Astrocyte of the spinal cord (primary cell): ENCODE measurements around the gene TOX2.

ENCODE experiments used
- DNase-seq: peaks from one replicate; pipeline ENCODE4 v3.0.0; 2011; ENCODE audit warnings: low read depth, low spot score
- H3K4me3 ChIP-seq: 2 replicates; pipeline ENCODE4 v1.5.1; 2011; ENCODE audit warnings: low read depth, mild to moderate bottlenecking, low read length, moderate library complexity
- CTCF ChIP-seq: IDR thresholded peaks from 2 replicates; pipeline ENCODE4 v1.5.1; 2012; ENCODE audit warnings: low read depth, mild to moderate bottlenecking, low read length, inconsistent platforms
- in situ Hi-C: cut with HindIII; loops from 2 replicates; pipeline ENCODE4 v1.10.0; 2017; ENCODE audit warnings: low sequenced_read_pairs

TOX2 gene

DNA sequence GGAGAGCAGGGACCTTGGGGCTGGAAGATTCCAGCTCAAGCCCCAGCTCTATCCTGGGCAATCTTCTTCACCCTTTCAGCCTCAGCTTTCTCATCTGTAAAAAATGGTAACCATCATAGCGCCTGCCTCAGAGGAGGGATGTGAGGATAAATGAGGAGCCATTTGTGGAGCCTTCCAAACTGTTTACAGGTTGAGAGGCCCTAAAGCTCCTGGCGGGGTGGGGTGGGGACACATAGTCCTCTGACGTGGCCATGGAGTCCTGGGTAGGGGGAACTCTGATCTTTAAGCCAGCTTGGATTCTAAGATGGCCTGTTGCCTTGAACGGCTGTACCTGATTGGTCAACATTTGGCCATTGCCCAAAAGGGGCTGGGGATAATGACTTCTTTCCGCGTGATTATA lies 111.1 kb downstream of the TOX2 start:
- no peak for TF ChIP-seq CTCF
- DNase-seq: no peak
- no peak overlapping the region for H3K4me3 ChIP-seq
- in situ Hi-C loops: no loop called here

DNA sequence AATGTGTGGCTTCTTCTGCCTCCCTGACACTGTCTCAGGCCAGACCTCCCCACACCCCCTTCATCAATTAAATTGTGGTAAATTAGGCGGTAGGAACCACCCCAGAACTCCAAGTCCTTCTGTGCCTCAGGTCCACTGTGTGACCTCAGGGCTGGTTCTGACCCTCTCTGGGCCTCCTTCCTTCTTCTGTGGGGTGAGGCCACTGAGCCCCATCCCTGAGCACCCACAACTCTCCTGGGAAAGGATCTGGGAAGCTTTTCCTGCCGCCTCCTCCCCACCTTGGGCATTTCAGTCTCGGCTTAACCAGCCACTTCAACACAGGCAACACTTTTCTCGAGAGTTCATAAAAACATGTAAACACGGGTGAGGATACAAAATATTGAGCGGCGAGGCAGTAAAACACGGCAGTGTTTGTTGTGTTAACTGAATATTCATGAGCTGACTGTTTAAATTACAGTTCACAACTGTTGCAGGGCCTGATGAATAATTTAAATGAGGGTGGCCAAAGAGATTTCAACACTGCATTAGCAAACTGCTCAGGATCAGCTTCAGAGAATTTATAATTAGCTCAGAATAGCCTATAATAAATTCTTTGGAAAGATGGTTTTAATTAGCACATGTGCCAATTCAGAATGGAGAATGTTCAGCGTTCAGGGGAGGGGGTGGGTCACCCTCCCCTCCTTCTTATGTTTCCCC lies 112.1 kb downstream of the TOX2 start:
- H3K4me3 ChIP-seq: no peak overlapping the region
- TF ChIP-seq CTCF: no peak
- DNase-seq: no peak
- in situ Hi-C loops: no loop called here

GRCh38 chr20:44027343-44028002 lies 112.8 kb downstream of the TOX2 start:
- no peak for DNase-seq
- no peak overlapping the region for H3K4me3 ChIP-seq
- in situ Hi-C loops: no loop called here
- TF ChIP-seq CTCF: no peak

- in situ Hi-C loops: no loop called here
- H3K4me3 ChIP-seq: no peak overlapping the region
- no peak for DNase-seq
- no peak for TF ChIP-seq CTCF
These were observed 113.5 kb downstream of the TOX2 start for GRCh38 chr20:44028003-44028730.

DNA sequence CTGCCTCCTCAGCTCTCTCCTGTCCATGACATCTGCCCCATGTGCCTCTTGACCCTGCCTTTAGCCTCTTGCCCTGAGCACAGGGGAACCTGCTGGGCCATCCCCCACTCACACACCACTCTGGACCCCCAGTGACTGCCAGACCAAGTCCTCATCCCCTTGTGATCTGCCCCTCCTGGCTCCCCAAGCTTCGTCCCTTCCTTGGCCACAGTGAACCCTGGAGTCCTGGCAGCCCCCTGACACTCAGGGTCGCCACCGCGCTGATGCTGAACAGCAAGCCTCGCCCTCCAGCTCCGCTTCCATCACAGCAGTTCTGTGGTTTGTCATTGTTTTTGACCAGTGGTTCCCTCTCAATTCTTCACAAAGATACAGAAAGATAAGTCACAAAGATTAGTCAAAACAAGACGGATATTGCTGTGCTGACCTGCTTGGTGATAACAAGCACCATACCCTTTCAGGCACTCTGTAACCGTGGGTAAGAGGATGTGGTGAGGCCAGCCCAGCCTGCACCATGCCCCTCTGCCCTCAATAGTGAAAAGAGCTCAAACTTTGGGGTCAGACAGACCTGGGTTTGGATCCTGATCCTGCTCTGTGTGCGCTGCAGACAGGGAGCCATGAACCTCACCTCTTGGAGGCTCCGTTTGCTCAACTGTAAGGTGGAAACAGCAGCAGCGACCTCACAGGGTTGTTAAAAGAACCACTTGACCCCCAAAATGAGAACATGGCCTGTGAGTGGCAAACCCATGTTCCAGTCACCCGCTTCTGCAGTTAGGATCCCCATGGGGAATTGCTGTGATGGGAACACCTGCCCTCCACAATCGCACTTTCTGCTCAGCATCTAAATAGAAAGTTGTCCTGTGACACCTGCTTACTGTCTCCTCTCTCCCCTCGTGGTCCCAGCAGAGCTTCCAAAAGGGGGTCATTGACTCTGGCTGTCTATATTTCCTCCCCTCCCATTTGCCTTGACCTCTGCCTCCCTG lies 114.5 kb downstream of the TOX2 start:
- in situ Hi-C loops: no loop called here
- no peak for DNase-seq
- H3K4me3 ChIP-seq: no peak overlapping the region
- no peak for TF ChIP-seq CTCF

DNA sequence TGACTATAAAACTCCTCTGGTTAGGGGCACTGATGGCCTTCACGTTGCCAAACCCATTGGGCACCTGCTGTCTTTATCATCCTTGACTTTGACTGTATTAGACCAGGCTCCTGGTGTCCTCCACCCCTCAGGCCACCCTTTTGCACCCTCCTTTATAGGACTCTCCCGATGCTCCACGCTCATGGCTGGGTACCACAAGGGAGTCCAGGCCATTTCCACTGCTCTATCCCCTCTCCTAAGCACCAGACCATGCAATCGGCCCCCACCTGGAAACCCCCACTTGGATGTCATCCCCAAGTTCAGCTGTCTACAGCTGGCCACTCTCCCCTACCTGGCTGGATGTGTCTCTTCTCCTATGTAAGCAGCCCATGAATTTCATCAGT lies 115.2 kb downstream of the TOX2 start:
- no peak for TF ChIP-seq CTCF
- in situ Hi-C loops: no loop called here
- DNase-seq: no peak
- no peak overlapping the region for H3K4me3 ChIP-seq
